ENCODE measurements around the gene YIPF2. TPM values are rescaled to one million over a fixed set of nuclear protein-coding genes. Genes with fewer than 3 reads are reported as not detected.
A peak's percentile ranks its signal among the peaks of the same experiment; 100 is the strongest.

Gene YIPF2
- total and polyA plus RNA-seq, 4 experiments from 2014 or later: 12.2 to 29.6 (median 21.8) TPM

DNA sequence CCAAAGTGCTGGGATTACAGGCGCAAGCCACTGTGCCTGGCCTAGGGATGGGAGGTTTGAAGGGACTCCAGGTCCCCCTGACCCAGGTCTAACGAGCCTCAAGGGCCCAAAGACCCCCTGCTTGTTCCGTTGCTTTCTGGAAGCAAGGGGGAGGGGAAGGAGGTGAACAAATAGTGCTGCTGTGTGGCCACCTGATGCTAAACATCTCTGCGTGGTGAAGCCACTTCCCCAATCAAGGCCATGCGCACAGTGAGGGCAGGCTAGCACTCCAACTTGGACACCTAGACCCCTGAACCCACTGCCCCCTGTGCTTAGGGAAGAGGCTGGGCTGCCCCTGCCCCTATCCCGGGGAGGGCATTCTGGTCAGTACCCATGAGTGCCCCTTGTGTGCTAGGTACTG, 33.1 kb downstream of the YIPF2 start:
- Mint-ChIP-seq H3K4me3 (no peak overlapping the region), H3K9me3 (no peaks in the 10 kb centered on the region), H3K27me3 (no peaks in the 10 kb centered on the region), H3K4me1 (peaks cover 9 to 16% (median 12%) of the 10 kb centered on the region in 4 donors), H3K36me3 (no peaks in the 10 kb centered on the region), H3K27ac (no peak overlapping the region)
- Histone ChIP-seq H3K27me3 (ENCODE audit: insufficient read depth, low read length) (no peaks in the 10 kb centered on the region), H3K4me3 (ENCODE audit: low read length in 2 of 2) (no peak overlapping the region), H3K9me3 (ENCODE audit: control insufficient read depth in 1 of 2, low read length in 2 of 2) (no peaks in the 10 kb centered on the region), H3K27ac (ENCODE audit: low read depth, low read length) (no peak overlapping the region), H3K4me1 (ENCODE audit: insufficient read depth, low read length) (peaks cover 10% of the 10 kb centered on the region), H3K36me3 (ENCODE audit: insufficient read depth, low read length) (no peaks in the 10 kb centered on the region)
- intact Hi-C loops (cut with micrococcal nuclease): no loop called here
- POLR2A ChIA-PET (ENCODE audit: partially characterized antibody): no interaction called here
- CTCF ChIA-PET (ENCODE audit: partially characterized antibody): no interaction called here
- DNase-seq: no peak

DNA sequence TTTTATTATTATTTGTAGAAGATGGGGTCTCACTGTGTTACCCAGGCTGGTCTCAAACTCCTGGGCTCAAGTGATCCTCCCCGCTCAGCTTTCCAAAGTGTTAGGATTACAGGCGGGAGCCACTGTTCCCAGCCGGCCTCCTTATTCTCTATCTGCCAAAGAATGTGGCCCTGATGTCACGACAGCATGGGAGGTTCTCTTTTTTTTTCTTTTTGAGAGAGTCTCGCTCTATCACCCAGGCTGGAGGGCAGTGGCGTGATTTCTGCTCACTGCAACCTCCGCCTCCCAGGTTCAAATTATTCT, 33.6 kb downstream of the YIPF2 start:
- H3K9me3 ChIP-seq (ENCODE audit: control insufficient read depth in 1 of 2, low read length in 2 of 2): no peaks in the 10 kb centered on the region
- ChIA-PET CTCF (ENCODE audit: partially characterized antibody) (no interaction called here), POLR2A (ENCODE audit: partially characterized antibody) (no interaction called here)
- Mint-ChIP-seq H3K27ac (no peak overlapping the region), H3K4me3 (no peak overlapping the region), H3K9me3 (no peaks in the 10 kb centered on the region), H3K36me3 (no peaks in the 10 kb centered on the region), H3K4me1 (peaks cover 9 to 16% (median 12%) of the 10 kb centered on the region in 4 donors), H3K27me3 (no peaks in the 10 kb centered on the region)
- intact Hi-C loops (cut with micrococcal nuclease): no loop called here
- H3K4me1 ChIP-seq (ENCODE audit: insufficient read depth, low read length): peaks cover 10% of the 10 kb centered on the region
- no peaks in the 10 kb centered on the region for H3K36me3 ChIP-seq (ENCODE audit: insufficient read depth, low read length)
- H3K4me3 ChIP-seq (ENCODE audit: low read length in 2 of 2): no peak overlapping the region
- no peak for DNase-seq
- no peaks in the 10 kb centered on the region for H3K27me3 ChIP-seq (ENCODE audit: insufficient read depth, low read length)
- H3K27ac ChIP-seq (ENCODE audit: low read depth, low read length): no peak overlapping the region

GRCh38 chr19:10892256-10892655, 36.2 kb downstream of the YIPF2 start:
- H3K36me3 Mint-ChIP-seq: no peaks in the 10 kb centered on the region
- ChIA-PET POLR2A (ENCODE audit: partially characterized antibody) (no interaction called here), CTCF (ENCODE audit: partially characterized antibody) (no interaction called here)
- H3K9me3 Mint-ChIP-seq: no peaks in the 10 kb centered on the region
- H3K4me1 Mint-ChIP-seq: peaks cover 8 to 15% (median 12%) of the 10 kb centered on the region in 4 donors
- intact Hi-C loops (cut with micrococcal nuclease): no loop called here
- H3K4me1 ChIP-seq (ENCODE audit: insufficient read depth, low read length): peaks cover 8% of the 10 kb centered on the region
- no peaks in the 10 kb centered on the region for H3K27me3 ChIP-seq (ENCODE audit: insufficient read depth, low read length)
- H3K4me3 ChIP-seq (ENCODE audit: low read length in 2 of 2): no peak overlapping the region
- H3K27ac Mint-ChIP-seq: no peak overlapping the region
- H3K36me3 ChIP-seq (ENCODE audit: insufficient read depth, low read length): no peaks in the 10 kb centered on the region
- H3K4me3 Mint-ChIP-seq: no peak overlapping the region
- no peak overlapping the region for H3K27ac ChIP-seq (ENCODE audit: low read depth, low read length)
- no peak for DNase-seq
- H3K9me3 ChIP-seq (ENCODE audit: control insufficient read depth in 1 of 2, low read length in 2 of 2): no peaks in the 10 kb centered on the region
- no peaks in the 10 kb centered on the region for H3K27me3 Mint-ChIP-seq

GRCh38 chr19:10891405-10892086, 36.9 kb downstream of the YIPF2 start:
- no peak overlapping the region for H3K4me3 Mint-ChIP-seq
- CTCF ChIA-PET (ENCODE audit: partially characterized antibody): no interaction called here
- POLR2A ChIA-PET (ENCODE audit: partially characterized antibody): no interaction called here
- H3K27ac Mint-ChIP-seq: no peak overlapping the region
- DNase-seq: no peak
- H3K9me3 Mint-ChIP-seq: no peaks in the 10 kb centered on the region
- no peaks in the 10 kb centered on the region for H3K9me3 ChIP-seq (ENCODE audit: control insufficient read depth in 1 of 2, low read length in 2 of 2)
- H3K27ac ChIP-seq (ENCODE audit: low read depth, low read length): no peak overlapping the region
- no peaks in the 10 kb centered on the region for H3K36me3 Mint-ChIP-seq
- H3K4me1 Mint-ChIP-seq: peaks cover 3 to 12% (median 6%) of the 10 kb centered on the region in 4 donors
- H3K4me1 ChIP-seq (ENCODE audit: insufficient read depth, low read length): peaks cover under 1% of the 10 kb centered on the region
- intact Hi-C loops (cut with micrococcal nuclease): no loop called here
- H3K27me3 ChIP-seq (ENCODE audit: insufficient read depth, low read length): no peaks in the 10 kb centered on the region
- no peak overlapping the region for H3K4me3 ChIP-seq (ENCODE audit: low read length in 2 of 2)
- H3K27me3 Mint-ChIP-seq: no peaks in the 10 kb centered on the region
- H3K36me3 ChIP-seq (ENCODE audit: insufficient read depth, low read length): no peaks in the 10 kb centered on the region

- no peak overlapping the region for H3K4me3 Mint-ChIP-seq
- ChIA-PET CTCF (ENCODE audit: partially characterized antibody) (interaction anchor here (0.9 to 2.2 kb wide), 2 partner anchors 26 to 53 kb away, joined by 3 to 7 read pairs; no protein-coding TSS in a partner anchor), POLR2A (ENCODE audit: partially characterized antibody) (no interaction called here)
- H3K27me3 Mint-ChIP-seq: no peaks in the 10 kb centered on the region
- H3K27me3 ChIP-seq (ENCODE audit: insufficient read depth, low read length): no peaks in the 10 kb centered on the region
- H3K9me3 Mint-ChIP-seq: no peaks in the 10 kb centered on the region
- H3K36me3 ChIP-seq (ENCODE audit: insufficient read depth, low read length): no peaks in the 10 kb centered on the region
- no peak for DNase-seq
- H3K9me3 ChIP-seq (ENCODE audit: control insufficient read depth in 1 of 2, low read length in 2 of 2): no peaks in the 10 kb centered on the region
- peaks cover 0 to 5% (median 3%) of the 10 kb centered on the region in 4 donors for H3K4me1 Mint-ChIP-seq
- intact Hi-C loops (cut with micrococcal nuclease): no loop called here
- no peak overlapping the region for H3K27ac ChIP-seq (ENCODE audit: low read depth, low read length)
- H3K4me3 ChIP-seq (ENCODE audit: low read length in 2 of 2): no peak overlapping the region
- H3K36me3 Mint-ChIP-seq: no peaks in the 10 kb centered on the region
- H3K4me1 ChIP-seq (ENCODE audit: insufficient read depth, low read length): no peaks in the 10 kb centered on the region
- H3K27ac Mint-ChIP-seq: no peak overlapping the region
These were observed 38.6 kb downstream of the YIPF2 start for GRCh38 chr19:10889880-10890279.

GRCh38 chr19:10888421-10888866, 40.0 kb downstream of the YIPF2 start:
- H3K36me3 Mint-ChIP-seq: no peaks in the 10 kb centered on the region
- intact Hi-C loops (cut with micrococcal nuclease): no loop called here
- Histone ChIP-seq H3K36me3 (ENCODE audit: insufficient read depth, low read length) (no peaks in the 10 kb centered on the region), H3K27ac (ENCODE audit: low read depth, low read length) (no peak overlapping the region), H3K4me1 (ENCODE audit: insufficient read depth, low read length) (no peaks in the 10 kb centered on the region), H3K27me3 (ENCODE audit: insufficient read depth, low read length) (no peaks in the 10 kb centered on the region), H3K9me3 (ENCODE audit: control insufficient read depth in 1 of 2, low read length in 2 of 2) (no peaks in the 10 kb centered on the region), H3K4me3 (ENCODE audit: low read length in 2 of 2) (no peak overlapping the region)
- H3K4me3 Mint-ChIP-seq: no peak overlapping the region
- ChIA-PET POLR2A (ENCODE audit: partially characterized antibody) (no interaction called here), CTCF (ENCODE audit: partially characterized antibody) (interaction anchor here (0.8 to 2.2 kb wide), 2 partner anchors 15 to 24 kb away, joined by 4 to 7 read pairs; no protein-coding TSS in a partner anchor)
- H3K9me3 Mint-ChIP-seq: no peaks in the 10 kb centered on the region
- peaks cover 0 to 5% (median 3%) of the 10 kb centered on the region in 4 donors for H3K4me1 Mint-ChIP-seq
- H3K27me3 Mint-ChIP-seq: no peaks in the 10 kb centered on the region
- DNase-seq: no peak
- no peak overlapping the region for H3K27ac Mint-ChIP-seq

DNA sequence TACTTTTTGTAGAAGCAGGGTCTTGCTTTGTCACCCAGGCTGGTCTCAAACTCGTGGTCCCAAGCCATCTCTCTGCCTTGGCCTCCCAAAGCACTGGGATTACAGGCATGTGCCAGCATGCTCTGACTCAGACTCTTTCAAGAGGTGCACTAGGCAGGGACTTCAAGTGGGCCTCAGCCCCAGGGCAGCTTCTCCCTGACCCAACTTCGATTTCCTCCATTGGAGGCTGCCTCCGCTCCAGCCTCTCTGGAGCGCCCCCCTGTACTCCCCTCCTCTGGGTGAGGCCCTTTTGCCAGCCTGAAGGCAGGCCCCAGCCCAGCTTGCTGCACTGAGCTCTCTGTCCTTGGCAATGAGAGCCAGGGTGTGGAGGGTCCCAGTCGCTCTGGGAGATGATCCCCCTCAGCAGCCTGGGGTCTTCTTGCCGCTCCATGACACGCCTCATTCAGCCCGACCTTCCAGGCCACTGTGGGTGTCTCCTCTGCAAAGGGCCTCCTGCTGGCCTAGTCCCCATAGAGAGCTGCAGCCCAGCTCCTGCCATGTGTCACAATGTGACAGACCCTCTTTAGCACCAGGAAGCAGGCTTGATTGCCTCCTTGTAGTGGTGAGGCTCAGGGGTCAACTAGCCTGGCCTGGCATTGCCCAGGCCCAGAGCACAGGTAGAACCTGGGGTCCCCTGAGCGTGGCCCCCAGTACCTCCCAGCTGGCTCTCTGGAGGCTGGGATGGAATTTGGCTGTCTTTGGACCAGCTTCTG, 40.6 kb downstream of the YIPF2 start:
- no peak overlapping the region for H3K4me3 Mint-ChIP-seq
- CTCF ChIA-PET (ENCODE audit: partially characterized antibody): interaction anchor here (2.2 kb wide), 1 partner anchor 24 kb away, joined by 7 read pairs; no protein-coding TSS in a partner anchor
- H3K27me3 ChIP-seq (ENCODE audit: insufficient read depth, low read length): no peaks in the 10 kb centered on the region
- no peaks in the 10 kb centered on the region for H3K36me3 ChIP-seq (ENCODE audit: insufficient read depth, low read length)
- peaks cover 0 to 5% (median 3%) of the 10 kb centered on the region in 4 donors for H3K4me1 Mint-ChIP-seq
- H3K9me3 Mint-ChIP-seq: no peaks in the 10 kb centered on the region
- no peaks in the 10 kb centered on the region for H3K36me3 Mint-ChIP-seq
- no peak overlapping the region for H3K27ac ChIP-seq (ENCODE audit: low read depth, low read length)
- intact Hi-C loops (cut with micrococcal nuclease): no loop called here
- no peak overlapping the region for H3K4me3 ChIP-seq (ENCODE audit: low read length in 2 of 2)
- DNase-seq: no peak
- H3K27me3 Mint-ChIP-seq: no peaks in the 10 kb centered on the region
- H3K4me1 ChIP-seq (ENCODE audit: insufficient read depth, low read length): no peaks in the 10 kb centered on the region
- H3K9me3 ChIP-seq (ENCODE audit: control insufficient read depth in 1 of 2, low read length in 2 of 2): no peaks in the 10 kb centered on the region
- POLR2A ChIA-PET (ENCODE audit: partially characterized antibody): no interaction called here
- H3K27ac Mint-ChIP-seq: peak overlapping the region in 1 of 7 donors; percentile 59

All from CD4-positive, alpha-beta memory T cell (primary cell).